Type B pancreatic cell (in vitro differentiated cells): Measurements from ENCODE around the gene NLRP9. TPM values are rescaled to one million over a fixed set of nuclear protein-coding genes. Genes with fewer than 3 reads are reported as not detected.
A peak's percentile ranks its signal among the peaks of the same experiment; 100 is the strongest.

ENCODE experiments used
- DNase-seq: peaks from one replicate; pipeline ENCODE4 v3.0.0; 2021; ENCODE audit warnings: mixed read lengths; ENCODE audit not compliant: unreplicated experiment; ENCODE audit errors: extremely low spot score
- H3K27ac Mint-ChIP-seq: 2 replicates; pipeline ENCODE4 v1.8.0; 2021; ENCODE audit warnings: mild to moderate bottlenecking, mixed read lengths
- H3K27me3 Mint-ChIP-seq: 2 replicates; pipeline ENCODE4 v1.8.0; 2021; ENCODE audit warnings: mixed read lengths
- H3K36me3 Mint-ChIP-seq: 2 replicates; pipeline ENCODE4 v1.8.0; 2021; ENCODE audit warnings: mixed read lengths
- H3K4me1 Mint-ChIP-seq: one replicate; pipeline ENCODE4 v1.8.0; 2021; ENCODE audit warnings: mixed read lengths; ENCODE audit not compliant: unreplicated experiment
- H3K4me3 Mint-ChIP-seq: 2 replicates; pipeline ENCODE4 v1.8.0; 2021; ENCODE audit warnings: mild to moderate bottlenecking, mixed read lengths
- H3K9me3 Mint-ChIP-seq: 2 replicates; pipeline ENCODE4 v1.8.0; 2021; ENCODE audit warnings: mixed read lengths
- CTCF ChIP-seq: fragments of 200-600 bp; sonication (generic); conservative IDR thresholded peaks from 2 replicates; pipeline ENCODE4 v1.5.0; 2021; ENCODE audit warnings: antibody characterized with exemption, mild to moderate bottlenecking
- total RNA-seq: library from RNA; stranded (reverse); gene quantifications from 2 replicates; pipeline ENCODE4 v1.2.1, GENCODE V29; 2021; ENCODE audit warnings: low replicate concordance

Gene NLRP9
- total RNA-seq, 1 donor from 2014 or later = not detected

DNA sequence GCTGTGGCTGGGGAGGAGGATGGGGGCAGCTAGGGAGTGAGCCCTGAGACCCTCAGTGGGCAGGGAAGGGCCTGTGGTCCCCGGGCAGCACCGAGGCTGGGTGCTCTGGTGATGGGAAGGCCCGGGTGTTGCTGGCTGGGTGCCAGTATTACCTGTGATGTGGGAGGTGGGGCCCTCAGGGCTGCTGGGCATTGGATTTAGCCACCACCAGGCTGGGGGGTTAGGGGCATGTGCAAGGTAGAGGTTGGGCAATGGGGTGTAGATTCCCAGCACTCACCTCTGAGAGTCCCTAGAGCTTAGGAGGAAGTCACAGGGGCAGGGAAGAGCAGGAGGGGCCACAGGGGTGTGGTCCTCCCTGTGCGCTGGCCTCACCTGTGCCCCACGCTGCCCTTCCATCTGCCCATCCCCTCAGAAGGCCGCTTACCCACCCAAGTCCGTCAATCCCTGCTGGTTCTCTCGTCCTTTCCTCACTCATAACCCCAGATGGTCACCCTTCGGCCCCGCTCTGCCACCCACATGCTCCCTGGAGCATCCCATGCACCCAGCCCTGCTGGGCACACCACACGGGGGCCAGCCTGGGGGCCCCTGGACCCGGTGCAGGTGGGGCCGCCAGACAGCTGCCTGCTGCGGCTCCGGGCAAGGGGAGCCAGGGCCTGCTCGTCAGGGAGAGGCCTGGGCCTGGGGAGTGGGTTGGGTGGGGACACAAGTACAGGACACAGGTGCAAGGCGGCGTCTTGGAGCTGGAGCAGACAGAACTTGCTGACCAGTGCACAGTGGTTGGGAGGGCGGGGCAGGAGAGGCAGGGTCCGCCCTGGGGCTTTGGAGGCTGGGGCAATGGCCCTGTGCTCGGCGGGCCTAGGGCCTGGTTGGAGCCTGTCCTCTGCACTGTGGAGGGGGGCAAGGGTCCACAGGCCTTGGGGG lies 50.7 kb downstream of the NLRP9 start:
- DNase-seq = no peak
- H3K4me3 Mint-ChIP-seq = no peak overlapping the region
- no peak overlapping the region for H3K27ac Mint-ChIP-seq
- no peaks in the 10 kb centered on the region for H3K36me3 Mint-ChIP-seq
- H3K4me1 Mint-ChIP-seq = no peaks in the 10 kb centered on the region
- TF ChIP-seq CTCF = no peak
- no peaks in the 10 kb centered on the region for H3K27me3 Mint-ChIP-seq
- no peaks in the 10 kb centered on the region for H3K9me3 Mint-ChIP-seq

- no peak overlapping the region for H3K4me3 Mint-ChIP-seq
- no peaks in the 10 kb centered on the region for H3K36me3 Mint-ChIP-seq
- no peak overlapping the region for H3K27ac Mint-ChIP-seq
- TF ChIP-seq CTCF = no peak
- no peak for DNase-seq
- no peaks in the 10 kb centered on the region for H3K4me1 Mint-ChIP-seq
- H3K27me3 Mint-ChIP-seq = no peaks in the 10 kb centered on the region
- no peaks in the 10 kb centered on the region for H3K9me3 Mint-ChIP-seq
These were observed 51.7 kb downstream of the NLRP9 start for GRCh38 chr19:55686311-55687050.

DNA sequence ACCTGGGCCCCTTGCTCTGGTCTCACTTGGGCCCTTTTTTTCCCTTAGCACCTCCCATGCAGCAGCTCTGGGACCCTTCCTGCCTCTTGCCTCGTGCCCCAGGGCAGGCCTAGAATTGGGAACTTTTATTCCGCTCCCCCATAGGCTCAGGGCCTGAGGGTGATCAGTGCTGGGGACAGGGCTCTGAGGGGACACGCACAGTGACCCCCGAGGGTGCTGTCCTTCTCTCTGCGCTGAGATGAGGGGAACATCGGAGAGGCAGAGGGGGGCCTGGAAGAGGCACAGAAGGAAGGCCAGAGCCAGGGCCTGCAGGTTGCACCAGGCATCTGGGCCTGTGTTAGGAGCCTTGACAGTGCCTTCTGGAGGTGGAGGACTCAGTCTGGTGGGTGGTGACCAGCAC lies 52.4 kb downstream of the NLRP9 start:
- no peak for DNase-seq
- Mint-ChIP-seq H3K4me3 (no peak overlapping the region), H3K27me3 (no peaks in the 10 kb centered on the region), H3K27ac (no peak overlapping the region), H3K9me3 (no peaks in the 10 kb centered on the region), H3K36me3 (no peaks in the 10 kb centered on the region), H3K4me1 (no peaks in the 10 kb centered on the region)
- TF ChIP-seq CTCF = no peak

DNA sequence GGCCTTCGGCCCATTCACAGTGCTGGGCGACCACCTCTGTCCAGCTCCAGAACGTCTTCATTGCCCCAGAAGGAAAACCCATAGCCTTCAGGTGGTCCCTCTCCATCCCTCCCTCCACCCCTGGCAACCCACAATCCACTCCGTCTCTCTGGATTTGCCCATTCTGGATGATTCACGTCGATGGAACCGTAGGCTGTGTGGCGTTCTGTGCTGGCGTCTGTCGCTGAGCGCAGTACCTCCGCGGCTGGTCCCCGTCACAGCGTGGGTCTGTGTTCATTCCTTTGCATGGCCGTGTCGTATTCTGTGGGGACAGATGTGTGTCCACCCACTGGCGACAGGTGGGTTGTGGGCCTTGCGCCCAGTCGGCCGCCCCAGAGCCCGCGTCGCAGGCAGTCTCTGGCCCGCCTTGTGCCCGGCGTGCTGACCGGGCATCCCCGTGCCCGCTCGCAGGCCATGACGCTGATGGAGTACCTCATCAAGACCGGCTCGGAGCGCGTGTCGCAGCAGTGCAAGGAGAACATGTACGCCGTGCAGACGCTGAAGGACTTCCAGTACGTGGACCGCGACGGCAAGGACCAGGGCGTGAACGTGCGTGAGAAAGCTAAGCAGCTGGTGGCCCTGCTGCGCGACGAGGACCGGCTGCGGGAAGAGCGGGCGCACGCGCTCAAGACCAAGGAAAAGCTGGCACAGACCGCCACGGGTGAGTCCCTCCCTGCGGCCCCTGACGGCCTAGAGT lies 53.1 kb downstream of the NLRP9 start:
- TF ChIP-seq CTCF = no peak
- Mint-ChIP-seq H3K4me1 (no peaks in the 10 kb centered on the region), H3K27ac (peak overlapping the region; percentile 26), H3K9me3 (no peaks in the 10 kb centered on the region), H3K4me3 (no peak overlapping the region), H3K36me3 (no peaks in the 10 kb centered on the region), H3K27me3 (no peaks in the 10 kb centered on the region)
- DNase-seq = no peak

GRCh38 chr19:55683449-55684261 lies 54.5 kb downstream of the NLRP9 start:
- Mint-ChIP-seq H3K36me3 (peaks cover 3% of the 10 kb centered on the region), H3K4me3 (peak overlapping the region; percentile 34), H3K9me3 (no peaks in the 10 kb centered on the region), H3K4me1 (no peaks in the 10 kb centered on the region), H3K27me3 (no peaks in the 10 kb centered on the region), H3K27ac (peak overlapping the region; percentile 92)
- no peak for DNase-seq
- TF ChIP-seq CTCF = no peak
